Measurements from ENCODE around the gene CNTROB. TPM values are rescaled to one million over a fixed set of nuclear protein-coding genes. Genes with fewer than 3 reads are reported as not detected.
A peak's percentile ranks its signal among the peaks of the same experiment; 100 is the strongest.

Gene CNTROB
- total RNA-seq (2022) (31.5 and 39.2 TPM in 2 replicates), Bru-seq, nascent RNA (percentile 59 among the genes with signal in this experiment), BruChase-seq, experiment 1, labeled RNA remaining after a 6-hour chase (percentile 59 among the genes with signal in this experiment), BruChase-seq, experiment 2, labeled RNA remaining after a 2-hour chase (percentile 65 among the genes with signal in this experiment)
- long read RNA-seq, transcript CNTROB-203 (19 exons, 2,783 nt), result minor isoform, 12 of 61 reads
- long read RNA-seq, transcript CNTROB-202 (19 exons, 3,705 nt), result major isoform, 15 of 61 reads
- long read RNA-seq, partial matches to known transcripts, result 10 of 61 reads
- long read RNA-seq, other reads (novel, unspliced or antisense), result 24 of 61 reads

DNA sequence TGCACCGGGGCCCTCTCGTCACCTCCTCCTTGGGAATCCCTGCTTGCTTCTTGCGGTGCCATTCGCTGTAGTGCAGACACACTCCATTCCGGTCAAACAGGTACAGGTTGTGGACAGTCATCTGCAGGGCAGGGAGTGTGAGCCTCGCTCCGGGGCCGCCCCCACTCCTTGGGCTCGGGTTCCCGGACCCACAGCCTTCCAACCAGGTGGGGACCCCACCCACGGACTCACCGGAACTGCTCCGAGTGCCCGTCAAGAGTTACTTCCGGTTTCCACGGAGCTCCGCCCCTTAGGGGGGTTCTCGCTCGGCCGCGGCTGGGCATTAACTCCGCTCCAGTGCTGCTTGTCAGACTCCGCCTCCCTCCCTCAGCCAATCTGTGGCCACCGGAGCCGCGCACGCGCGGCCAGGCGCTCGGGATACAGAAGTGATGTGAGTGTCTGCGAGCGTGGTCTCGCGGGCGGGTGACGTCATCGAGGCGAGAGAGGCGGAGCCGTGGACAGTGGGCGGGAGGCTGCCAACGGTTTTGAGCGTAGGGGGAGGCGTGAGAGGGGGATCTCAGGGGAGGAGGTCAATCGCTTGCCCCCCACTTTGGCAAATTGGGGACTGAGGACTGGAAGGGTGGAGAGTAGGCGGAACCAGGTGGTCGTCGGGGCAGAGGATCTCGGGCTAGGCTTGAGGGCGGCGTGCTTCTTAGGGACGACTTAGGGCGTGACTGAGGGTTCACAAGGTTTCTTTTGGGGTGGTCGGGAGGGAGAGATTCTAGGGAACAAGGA lies at the start of gene CNTROB, which contains the start of gene TRAPPC1:
Gene CNTROB, plus strand, starts transcription at position 498 of the 774 bp plus-strand sequence. CDS start 874 bp downstream, outside the sequence.
Gene TRAPPC1, minus strand, starts transcription at position 238 of the 774 bp plus-strand sequence. Its CDS starts 117 bp downstream, at position 121.
- H3K27ac Mint-ChIP-seq (ENCODE audit: low read depth, unreplicated experiment), result peak within 1 kb of the TSS; percentile 96
- peak; percentile 98 for DNase-seq (ENCODE audit: unreplicated experiment)
- intact Hi-C loops (cut with micrococcal nuclease), result loop anchor here (1.0 to 5.0 kb wide), 3 partner anchors 17 to 110 kb away; no protein-coding TSS in a partner anchor
- peaks cover 21% of the 10 kb centered on the region for H3K36me3 Mint-ChIP-seq (ENCODE audit: insufficient read depth, unreplicated experiment)
- no peaks in the 10 kb centered on the region for H3K27me3 Mint-ChIP-seq (ENCODE audit: insufficient read depth, unreplicated experiment)
- TF ChIP-seq, protein P1, sequence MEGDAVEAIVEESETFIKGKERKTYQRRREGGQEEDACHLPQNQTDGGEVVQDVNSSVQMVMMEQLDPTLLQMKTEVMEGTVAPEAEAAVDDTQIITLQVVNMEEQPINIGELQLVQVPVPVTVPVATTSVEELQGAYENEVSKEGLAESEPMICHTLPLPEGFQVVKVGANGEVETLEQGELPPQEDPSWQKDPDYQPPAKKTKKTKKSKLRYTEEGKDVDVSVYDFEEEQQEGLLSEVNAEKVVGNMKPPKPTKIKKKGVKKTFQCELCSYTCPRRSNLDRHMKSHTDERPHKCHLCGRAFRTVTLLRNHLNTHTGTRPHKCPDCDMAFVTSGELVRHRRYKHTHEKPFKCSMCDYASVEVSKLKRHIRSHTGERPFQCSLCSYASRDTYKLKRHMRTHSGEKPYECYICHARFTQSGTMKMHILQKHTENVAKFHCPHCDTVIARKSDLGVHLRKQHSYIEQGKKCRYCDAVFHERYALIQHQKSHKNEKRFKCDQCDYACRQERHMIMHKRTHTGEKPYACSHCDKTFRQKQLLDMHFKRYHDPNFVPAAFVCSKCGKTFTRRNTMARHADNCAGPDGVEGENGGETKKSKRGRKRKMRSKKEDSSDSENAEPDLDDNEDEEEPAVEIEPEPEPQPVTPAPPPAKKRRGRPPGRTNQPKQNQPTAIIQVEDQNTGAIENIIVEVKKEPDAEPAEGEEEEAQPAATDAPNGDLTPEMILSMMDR (IDR thresholded peaks at IDR 0.05; ENCODE audit: unreplicated experiment), result no peak
- no TSS peak for BruUV-seq (replicated peaks)
- CTCF ChIA-PET, result interaction anchor here (0.6 to 3.4 kb wide), 15 partner anchors 13 to 281 kb away, joined by 3 to 20 read pairs (median 4); partner anchors contain the start of gene CHD3
- H3K4me1 Mint-ChIP-seq (ENCODE audit: insufficient read depth, unreplicated experiment), result peaks cover 22% of the 10 kb centered on the region
- H3K9me3 Mint-ChIP-seq (ENCODE audit: unreplicated experiment), result no peaks in the 10 kb centered on the region
- POLR2A ChIA-PET, result interaction anchor here (0.5 to 4.0 kb wide), 45 partner anchors 9 to 672 kb away, joined by 3 to 103 read pairs (median 4); partner anchors contain the start of genes ALOXE3, AURKB, CHD3 and CYB5D1
- H3K4me3 Mint-ChIP-seq (ENCODE audit: unreplicated experiment), result peak within 1 kb of the TSS; percentile 95

DNA sequence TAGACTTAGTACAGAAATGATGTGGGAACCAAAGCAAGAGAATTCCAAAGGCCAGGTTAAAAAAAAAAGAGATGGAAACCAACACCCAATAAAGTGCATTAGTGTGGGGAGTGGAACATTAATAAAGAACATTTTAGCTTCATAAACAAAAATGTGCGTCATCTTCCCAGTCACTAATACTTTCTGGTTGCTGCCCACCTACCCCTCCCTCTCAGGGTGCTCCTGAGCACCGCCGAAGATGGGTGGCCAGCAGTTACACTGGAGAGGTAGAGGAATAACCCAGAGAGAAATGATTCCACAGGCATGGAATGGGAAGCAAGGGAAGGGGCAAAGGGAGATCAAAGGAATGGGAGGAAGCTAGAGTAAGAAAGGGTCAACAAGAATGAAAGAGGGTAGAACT lies 49.4 kb upstream of the CNTROB start:
- TF ChIP-seq, protein P1 (IDR thresholded peaks at IDR 0.05; ENCODE audit: unreplicated experiment), result no peak

DNA sequence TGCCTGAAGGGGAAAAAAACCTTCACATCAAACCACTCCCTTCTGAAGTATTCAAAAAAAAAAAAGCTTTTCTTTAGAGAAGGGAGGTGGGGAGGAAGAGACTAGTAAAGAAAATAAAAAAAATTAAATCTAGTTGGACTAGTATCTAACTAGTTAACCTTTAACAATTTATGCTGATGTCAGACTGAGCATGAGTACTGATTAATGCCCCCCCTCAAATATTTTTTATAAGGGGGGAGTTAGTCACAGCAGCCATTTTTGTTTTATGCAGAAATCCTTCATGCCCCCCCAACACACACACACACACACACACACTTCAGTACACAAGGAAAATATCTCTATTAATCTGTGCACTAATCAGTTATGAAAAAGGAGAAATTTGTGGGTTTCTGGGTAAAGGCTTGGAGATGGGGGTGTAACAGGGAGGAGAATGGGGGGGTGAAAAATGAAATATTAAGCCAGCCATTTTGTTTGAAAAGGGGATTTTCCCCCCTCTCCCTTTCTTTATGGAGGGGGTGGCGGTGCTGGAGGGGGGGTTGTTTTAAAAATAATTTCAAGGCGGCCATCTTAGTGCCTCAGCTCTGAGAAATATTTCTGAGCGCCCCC lies 48.1 kb upstream of the CNTROB start:
- H3K27ac Mint-ChIP-seq (ENCODE audit: low read depth, unreplicated experiment), result peak overlapping the region; percentile 46
- no peaks in the 10 kb centered on the region for H3K27me3 Mint-ChIP-seq (ENCODE audit: insufficient read depth, unreplicated experiment)
- ChIA-PET POLR2A (interaction anchor here (0.6 to 2.5 kb wide), 11 partner anchors 9 to 848 kb away, joined by 3 to 23 read pairs (median 5); partner anchors contain the start of genes CNTROB, NAA38 and SLC16A13), CTCF (interaction anchor here (0.6 to 1.5 kb wide), 2 partner anchors 10 to 143 kb away, joined by 3 read pairs; no protein-coding TSS in a partner anchor)
- H3K4me1 Mint-ChIP-seq (ENCODE audit: insufficient read depth, unreplicated experiment), result no peaks in the 10 kb centered on the region
- H3K9me3 Mint-ChIP-seq (ENCODE audit: unreplicated experiment), result no peaks in the 10 kb centered on the region
- intact Hi-C loops (cut with micrococcal nuclease), result no loop called here
- TF ChIP-seq, protein P1 (IDR thresholded peaks at IDR 0.05; ENCODE audit: unreplicated experiment), result no peak
- H3K36me3 Mint-ChIP-seq (ENCODE audit: insufficient read depth, unreplicated experiment), result no peaks in the 10 kb centered on the region
- H3K4me3 Mint-ChIP-seq (ENCODE audit: unreplicated experiment), result no peak overlapping the region
- no TSS peak for BruUV-seq (replicated peaks)
- no peak for DNase-seq (ENCODE audit: unreplicated experiment)

More for the DNA sequence above, 49.4 kb upstream of the CNTROB start:
- no peak overlapping the region for H3K27ac Mint-ChIP-seq (ENCODE audit: low read depth, unreplicated experiment)
- H3K4me3 Mint-ChIP-seq (ENCODE audit: unreplicated experiment), result no peak overlapping the region
- no peaks in the 10 kb centered on the region for H3K27me3 Mint-ChIP-seq (ENCODE audit: insufficient read depth, unreplicated experiment)
- no peaks in the 10 kb centered on the region for H3K36me3 Mint-ChIP-seq (ENCODE audit: insufficient read depth, unreplicated experiment)
- intact Hi-C loops (cut with micrococcal nuclease), result no loop called here
- DNase-seq (ENCODE audit: unreplicated experiment), result no peak
- CTCF ChIA-PET, result interaction anchor here (0.6 to 1.5 kb wide), 6 partner anchors 9 to 105 kb away, joined by 3 to 8 read pairs (median 3); no protein-coding TSS in a partner anchor
- no TSS peak for BruUV-seq (replicated peaks)
- no peaks in the 10 kb centered on the region for H3K4me1 Mint-ChIP-seq (ENCODE audit: insufficient read depth, unreplicated experiment)
- POLR2A ChIA-PET, result interaction anchor here (0.6 to 2.5 kb wide), 7 partner anchors 8 to 410 kb away, joined by 3 to 23 read pairs (median 8); partner anchors contain the start of gene NAA38
- H3K9me3 Mint-ChIP-seq (ENCODE audit: unreplicated experiment), result no peaks in the 10 kb centered on the region

Data from MCF 10A (cell line).